IPS-NIHi7 (cell line): ENCODE data around the gene BLTP3A.
"Not testable (repeated sequence)": the region's sequence is repeated elsewhere in the genome, so short reads cannot be mapped to it uniquely, and the experiment has no call there.

Experiments used
- DNase-seq: peaks from one replicate; pipeline ENCODE4 v3.0.0; 2012; ENCODE audit warnings: mixed read lengths; ENCODE audit errors: extremely low spot score

Gene BLTP3A

GRCh38 chr6:34791701-34792604 lies at the start of gene BLTP3A:
TSS of gene BLTP3A (plus strand) at chr6:34792083. CDS start at chr6:34792251, 168 bp downstream.
- DNase-seq: peak; percentile 94

DNA sequence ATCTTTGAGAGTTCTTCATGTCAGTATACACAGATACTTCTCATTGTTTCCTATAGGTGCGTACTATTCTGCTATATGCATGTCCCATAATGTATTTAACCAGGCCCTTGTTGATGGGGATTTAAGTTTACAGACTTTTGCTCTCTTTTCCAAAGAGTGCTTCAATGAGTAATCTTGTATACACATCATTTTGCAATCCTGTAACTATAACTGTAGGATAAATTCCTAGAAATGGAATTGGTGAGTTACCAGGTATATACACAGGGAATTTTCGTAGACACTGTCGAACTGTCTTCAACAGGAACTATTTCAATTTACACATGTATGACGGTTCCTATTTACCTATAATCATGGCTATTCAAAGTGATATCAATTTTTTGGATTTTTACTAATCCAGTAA lies 49.8 kb upstream of the BLTP3A start:
- DNase-seq: no peak

DNA sequence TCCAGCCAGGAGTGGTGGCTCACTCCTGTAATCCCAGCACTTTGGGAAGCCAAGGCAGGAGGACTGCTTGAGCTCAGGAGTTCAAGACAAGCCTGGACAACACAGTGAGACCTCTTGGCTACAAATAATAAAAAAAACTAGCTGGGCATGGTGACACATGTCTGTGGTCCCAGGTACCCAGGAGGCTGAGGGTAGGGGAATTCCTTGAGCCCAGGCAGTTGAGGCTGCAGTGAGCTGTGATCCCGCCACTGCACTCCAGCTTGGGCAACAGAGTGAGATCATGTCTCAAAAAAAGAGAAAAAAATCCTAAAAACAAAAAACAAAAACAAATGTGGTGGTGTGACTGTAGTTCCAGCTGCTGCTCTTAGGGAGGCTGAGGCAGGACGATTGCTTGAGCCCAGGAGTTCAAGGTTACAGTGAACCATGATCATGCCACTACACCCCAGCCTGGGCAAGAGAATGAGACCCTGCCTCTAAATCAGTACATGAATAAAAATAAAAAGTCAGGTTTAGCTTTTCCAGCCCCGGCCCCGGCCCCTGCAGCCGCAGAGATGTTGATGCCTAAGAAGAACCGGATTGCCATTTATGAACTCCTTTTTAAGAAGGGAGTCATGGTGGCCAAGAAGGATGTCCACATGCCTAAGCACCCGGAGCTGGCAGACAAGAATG lies 48.1 kb upstream of the BLTP3A start:
- DNase-seq: no peak

DNA sequence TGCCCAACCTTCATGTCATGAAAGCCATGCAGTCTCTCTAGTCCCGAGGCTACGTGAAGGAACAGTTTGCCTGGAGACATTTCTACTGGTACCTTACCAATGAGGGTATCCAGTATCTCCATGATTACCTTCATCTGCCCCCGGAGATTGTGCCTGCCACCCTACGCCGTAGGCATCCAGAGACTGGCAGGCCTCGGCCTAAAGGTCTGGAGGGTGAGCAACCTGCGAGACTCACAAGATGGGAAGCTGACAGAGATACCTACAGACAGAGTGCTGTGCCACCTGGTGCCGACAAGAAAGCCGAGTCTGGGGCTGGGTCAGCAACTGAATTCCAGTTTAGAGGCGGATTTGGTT lies 47.6 kb upstream of the BLTP3A start:
- DNase-seq: not testable (repeated sequence)

DNA sequence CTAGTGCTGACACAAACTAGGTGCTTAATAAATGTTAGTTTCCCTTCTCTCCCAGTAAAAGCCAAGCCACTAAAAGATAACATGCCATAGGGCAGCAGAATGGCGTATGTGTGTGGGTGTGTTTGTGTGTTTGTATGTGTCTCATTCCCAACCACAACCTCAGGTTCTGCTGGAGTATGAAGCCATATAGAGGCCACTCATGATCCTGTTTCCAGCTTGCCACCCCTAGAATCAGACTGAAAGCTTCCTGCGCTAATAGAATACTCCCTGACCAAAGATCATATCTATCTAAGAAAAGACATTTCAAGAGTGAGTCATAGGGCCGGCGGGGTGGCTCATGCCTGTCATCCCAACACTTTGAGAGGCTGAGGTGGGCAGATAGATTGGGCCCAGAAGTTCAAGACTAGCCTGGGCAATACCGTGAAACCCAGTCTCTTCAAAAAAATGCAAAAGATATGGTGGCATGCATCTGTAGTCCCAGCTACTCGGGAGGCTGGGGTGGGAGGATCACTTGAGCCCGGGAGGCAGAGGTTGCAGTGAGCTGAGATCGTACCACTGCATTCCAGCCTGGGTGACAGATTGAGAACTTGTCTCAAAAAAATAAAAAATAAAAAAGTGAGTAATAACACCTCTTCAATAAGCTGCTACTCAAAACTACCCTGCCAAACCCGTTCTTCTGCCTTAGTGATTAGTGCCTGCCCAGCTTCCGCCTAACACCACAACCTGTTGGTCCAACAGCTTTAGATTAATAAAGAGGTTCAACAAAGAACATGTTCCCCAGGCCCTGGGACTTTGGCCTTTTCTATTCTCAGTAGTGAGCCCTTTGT lies 46.4 kb upstream of the BLTP3A start:
- DNase-seq: no peak

DNA sequence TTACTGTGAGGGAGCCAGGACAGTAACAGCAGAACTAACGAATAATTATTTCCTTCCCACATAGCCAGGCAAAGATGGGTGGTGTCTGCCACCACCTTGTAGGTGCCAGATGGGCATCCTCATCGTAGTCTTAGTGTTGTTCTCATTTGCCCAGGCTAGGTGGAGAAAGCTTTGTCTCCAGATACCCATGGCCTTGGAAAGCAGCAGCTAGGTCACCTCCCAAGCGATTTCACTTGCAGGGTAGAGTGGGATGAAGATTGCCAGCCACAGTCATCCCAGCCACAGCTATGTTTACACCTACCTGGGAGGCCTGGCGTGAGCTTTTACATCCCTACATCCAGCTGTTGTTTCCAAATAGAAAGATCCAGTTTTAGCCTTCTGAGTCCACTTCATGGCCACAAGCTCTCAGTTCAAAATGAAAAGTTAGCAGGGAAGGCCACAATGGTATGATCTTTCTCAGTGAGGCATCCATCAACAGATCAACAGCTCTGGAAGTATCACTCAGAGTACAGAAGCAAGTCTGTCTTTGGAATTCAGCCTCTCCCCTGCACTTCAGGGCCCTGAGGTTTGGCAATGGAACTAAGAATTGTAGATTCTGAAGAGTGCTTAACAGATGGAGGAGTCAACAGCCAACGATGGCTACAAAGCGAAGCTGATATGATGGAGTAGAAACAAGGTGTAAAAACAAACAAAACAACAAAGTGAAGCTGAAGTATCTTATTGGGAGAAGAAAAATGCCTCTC lies 45.6 kb upstream of the BLTP3A start:
- DNase-seq: no peak

DNA sequence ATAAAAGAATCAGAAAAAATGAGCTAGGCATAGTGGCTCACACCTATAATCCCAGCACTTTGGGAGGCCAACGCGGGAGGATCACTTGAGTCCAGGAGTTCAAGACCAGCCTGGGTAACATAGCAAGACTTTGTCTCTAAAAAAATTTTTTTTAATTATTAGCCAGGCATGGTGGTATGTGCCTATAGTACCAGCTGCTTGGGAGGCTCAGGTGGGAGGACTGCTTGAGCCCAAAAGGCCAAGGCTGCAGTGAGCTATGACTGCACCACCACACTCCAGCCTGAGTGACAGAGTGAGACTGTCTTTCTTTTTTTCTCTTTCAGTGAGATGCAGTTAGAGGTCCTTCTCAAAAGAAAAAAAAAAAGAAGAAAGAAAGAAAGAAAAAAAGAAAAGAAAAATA lies 43.1 kb upstream of the BLTP3A start:
- DNase-seq: no peak

DNA sequence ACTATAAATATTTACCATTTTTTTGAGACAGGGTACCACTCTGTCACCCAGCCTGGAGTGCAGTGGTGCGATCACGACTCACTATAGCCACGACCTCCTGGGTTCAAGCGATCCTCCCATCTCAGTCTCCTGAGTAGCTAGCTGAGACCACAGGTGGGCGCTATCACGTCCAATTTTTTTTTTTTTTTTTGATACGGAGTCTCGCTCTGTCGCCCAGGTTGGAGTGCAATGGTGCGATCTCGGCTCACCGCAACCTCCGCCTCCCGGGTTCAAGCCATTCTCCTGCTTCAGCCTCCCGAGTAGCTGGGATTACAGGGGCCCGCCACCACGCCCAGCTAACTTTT lies 35.4 kb upstream of the BLTP3A start:
- not testable (repeated sequence) for DNase-seq

- DNase-seq: no peak
Measured at GRCh38 chr6:34757687-34758274, 34.1 kb upstream of the BLTP3A start.

GRCh38 chr6:34760108-34760507 lies 31.8 kb upstream of the BLTP3A start:
- DNase-seq: no peak

- DNase-seq: not testable (repeated sequence)
Measured at GRCh38 chr6:34761681-34762080, 30.2 kb upstream of the BLTP3A start.

DNA sequence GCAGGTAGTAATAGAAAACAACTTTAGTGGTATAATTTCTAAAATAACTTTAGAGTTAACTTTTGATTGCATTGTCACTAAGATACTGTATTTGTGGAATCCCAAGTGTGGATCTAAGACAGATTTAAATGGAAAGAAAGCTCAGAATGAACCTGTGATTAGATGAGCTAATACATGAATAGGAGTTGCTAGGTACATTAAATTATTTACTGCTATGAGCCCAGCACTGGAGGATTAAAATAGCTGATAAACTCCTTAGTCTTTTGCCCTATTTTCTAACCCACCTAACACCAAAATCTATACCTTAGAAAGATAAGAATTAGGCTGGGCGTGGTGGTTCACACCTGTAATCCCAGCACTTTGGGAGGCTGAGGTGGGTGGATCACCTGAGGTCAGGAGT lies 23.7 kb upstream of the BLTP3A start:
- DNase-seq: no peak

- no peak for DNase-seq
Measured at GRCh38 chr6:34771727-34772126, 20.2 kb upstream of the BLTP3A start.

- no peak for DNase-seq
Measured at GRCh38 chr6:34772940-34773339, 18.9 kb upstream of the BLTP3A start.

DNA sequence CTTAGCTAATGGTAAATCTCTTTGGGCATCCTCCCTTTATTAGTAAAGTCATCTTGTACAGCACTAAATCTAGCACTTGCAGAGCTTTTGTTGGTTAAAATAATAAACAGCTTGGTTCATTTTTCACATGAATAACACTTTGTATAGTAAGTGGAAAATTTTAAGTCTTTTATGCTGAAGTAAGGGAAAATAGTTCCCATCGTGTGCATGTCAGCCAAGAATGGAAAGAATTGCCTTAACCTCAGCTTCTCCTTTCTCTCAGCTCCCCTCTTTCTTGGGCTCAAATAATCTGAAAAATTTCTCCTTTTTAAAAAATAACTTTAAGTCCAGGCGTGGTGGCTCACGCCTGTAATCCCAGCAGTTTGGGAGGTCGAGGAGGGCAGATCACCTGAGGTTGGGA lies 18.0 kb upstream of the BLTP3A start:
- no peak for DNase-seq

DNA sequence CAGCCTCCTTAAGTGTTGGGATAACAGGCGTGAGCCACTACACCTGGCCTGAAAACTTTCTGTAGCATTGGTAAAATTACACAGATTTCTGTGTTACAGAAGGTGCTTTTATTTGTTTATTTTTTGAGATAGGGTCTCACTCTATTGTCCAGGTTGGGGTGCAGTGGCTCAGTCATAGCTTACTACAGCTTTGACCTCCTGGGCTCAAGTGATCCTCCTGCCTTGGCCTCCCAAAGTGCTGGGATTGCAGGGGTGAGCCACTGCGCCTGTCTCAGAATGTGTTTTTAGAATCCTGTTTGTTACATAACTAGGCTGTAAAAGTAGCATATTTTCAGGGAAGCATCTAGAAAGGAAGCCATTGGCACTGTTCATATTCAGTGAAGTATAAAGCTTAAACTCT lies 16.9 kb upstream of the BLTP3A start:
- DNase-seq: no peak

GRCh38 chr6:34785375-34785774 lies 6.5 kb upstream of the BLTP3A start:
- not testable (repeated sequence) for DNase-seq

DNA sequence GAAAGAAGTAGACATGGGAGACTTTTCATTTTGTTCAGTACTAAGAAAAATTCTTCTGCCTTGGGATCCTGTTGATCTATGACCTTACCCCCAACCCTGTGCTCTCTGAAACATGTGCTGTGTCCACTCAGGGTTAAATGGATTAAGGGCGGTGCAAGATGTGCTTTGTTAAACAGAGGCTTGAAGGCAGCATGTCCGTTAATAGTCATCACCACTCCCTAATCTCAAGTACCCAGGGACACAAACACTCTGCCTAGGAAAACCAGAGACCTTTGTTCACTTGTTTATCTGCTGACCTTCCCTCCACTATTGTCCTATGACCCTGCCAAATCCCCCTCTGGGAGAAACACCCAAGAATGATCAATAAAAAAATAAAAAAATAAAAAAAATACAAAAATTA lies 4.7 kb upstream of the BLTP3A start:
- DNase-seq: not testable (repeated sequence)

DNA sequence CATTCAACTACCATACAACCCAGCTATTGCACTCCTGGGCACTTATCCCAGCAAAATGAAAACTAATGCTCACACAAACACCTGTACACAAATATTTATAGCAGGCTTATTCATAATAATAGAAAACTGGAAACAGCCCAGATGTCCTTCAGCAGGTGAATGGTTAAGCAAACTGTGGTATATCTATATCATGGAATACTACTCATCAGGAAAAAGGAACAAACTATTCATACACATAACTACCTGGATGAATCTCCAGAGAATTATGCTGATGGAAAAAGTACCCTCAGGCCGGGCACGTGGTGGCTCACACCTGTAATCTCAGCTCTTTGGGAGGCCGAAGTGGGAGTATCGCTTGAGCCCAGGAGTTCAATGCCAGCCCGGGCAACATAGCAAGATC lies 3.8 kb upstream of the BLTP3A start:
- DNase-seq: no peak

DNA sequence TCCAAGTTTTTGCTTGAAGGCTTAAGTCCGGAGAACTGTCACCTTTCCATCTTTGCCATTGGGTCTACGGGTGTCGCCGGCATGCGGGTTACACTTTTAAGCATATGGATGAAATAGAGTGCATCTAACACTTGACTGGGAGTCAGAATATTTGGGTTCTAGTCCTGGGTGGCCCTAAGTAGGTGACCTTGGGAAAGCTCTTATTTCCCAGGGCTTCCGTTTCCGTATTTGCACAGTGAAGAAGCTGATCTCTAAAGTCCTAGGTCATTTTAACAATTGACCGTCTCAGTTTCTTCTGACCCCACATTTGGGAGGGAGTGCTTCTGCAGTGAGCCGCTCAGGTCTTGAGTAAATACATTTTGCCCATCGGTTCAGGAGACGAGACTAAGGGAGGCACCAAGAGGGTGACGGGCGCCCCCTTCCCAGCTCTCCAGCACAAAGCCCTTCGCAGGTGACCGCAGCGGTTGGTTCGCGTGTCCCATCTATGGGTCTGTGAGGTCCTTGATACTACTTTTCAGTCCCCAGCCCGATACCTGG lies 651 bp upstream of the BLTP3A start:
- peak; percentile 73 for DNase-seq
